Stimulated activated naive CD8-positive, alpha-beta T cell treated with anti-CD3 and anti-CD28 coated beads, Interleukin-15, Interleukin-2, amounts not matched to agents 100 U/mL and 50 U/mL, for 24 hours (primary cell): ENCODE data around the gene TCF4.

ENCODE experiments used
- ATAC-seq: fragments of 150-1000 bp; cut with Tn5 transposase; one replicate; pipeline ENCODE4 v1.10.0; 2021
- DNase-seq: peaks from one replicate; pipeline ENCODE4 v3.0.0; 2021

The TCF4 gene

DNA sequence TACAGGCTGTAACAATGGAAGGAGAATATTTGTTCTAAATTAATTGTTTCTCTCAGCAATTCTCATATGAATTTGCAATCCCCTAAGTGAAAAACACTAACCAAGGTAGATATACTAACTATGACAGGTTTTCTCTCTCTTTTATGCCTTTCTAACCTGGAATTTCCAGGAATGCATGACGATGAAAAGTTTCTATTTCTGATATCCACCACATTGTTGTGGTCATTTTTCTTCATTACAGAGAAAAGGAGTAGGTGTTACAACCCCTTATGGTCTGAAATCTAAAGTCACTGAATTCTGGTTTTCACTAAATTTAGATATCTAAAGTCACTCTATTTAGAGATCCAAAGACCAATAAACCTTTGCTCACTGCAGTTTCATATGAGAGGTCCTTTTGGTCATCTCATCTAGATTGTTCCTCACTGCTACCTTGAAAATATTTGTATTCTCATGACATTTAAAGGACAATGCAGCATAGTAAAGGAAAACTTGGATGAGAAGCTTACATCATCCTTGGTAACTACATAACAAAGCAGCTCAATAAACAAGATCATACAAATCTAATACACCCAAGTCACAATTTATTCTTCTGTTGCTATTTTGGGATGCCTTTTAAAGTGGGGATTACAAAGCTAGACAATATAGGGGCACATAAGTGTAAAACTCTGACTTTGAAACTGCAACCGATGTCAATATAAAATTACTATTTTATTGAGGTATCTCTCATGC is 85.8 kb downstream of the TCF4 start:
- ATAC-seq (no peak), DNase-seq (no peak)

DNA sequence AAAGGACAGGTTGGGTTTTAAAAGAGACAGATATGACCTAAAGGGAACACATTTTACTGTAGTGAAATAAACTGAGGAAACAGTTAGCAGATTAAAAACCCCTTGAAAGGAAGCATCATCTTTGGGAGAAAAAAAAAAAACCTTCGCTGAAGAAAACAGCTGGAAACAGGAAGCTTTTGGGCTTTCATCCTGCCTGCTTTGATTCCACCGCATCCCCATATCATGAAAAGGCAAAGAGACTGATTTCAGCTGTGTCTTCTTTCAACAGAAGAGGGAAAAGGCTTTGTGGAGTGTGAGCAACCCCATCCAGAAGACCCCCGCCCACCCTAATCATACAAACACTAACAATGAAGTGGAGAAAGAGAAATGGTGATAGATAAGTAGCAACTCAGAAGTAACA is 86.4 kb downstream of the TCF4 start:
- ATAC-seq (no peak), DNase-seq (no peak)

DNA sequence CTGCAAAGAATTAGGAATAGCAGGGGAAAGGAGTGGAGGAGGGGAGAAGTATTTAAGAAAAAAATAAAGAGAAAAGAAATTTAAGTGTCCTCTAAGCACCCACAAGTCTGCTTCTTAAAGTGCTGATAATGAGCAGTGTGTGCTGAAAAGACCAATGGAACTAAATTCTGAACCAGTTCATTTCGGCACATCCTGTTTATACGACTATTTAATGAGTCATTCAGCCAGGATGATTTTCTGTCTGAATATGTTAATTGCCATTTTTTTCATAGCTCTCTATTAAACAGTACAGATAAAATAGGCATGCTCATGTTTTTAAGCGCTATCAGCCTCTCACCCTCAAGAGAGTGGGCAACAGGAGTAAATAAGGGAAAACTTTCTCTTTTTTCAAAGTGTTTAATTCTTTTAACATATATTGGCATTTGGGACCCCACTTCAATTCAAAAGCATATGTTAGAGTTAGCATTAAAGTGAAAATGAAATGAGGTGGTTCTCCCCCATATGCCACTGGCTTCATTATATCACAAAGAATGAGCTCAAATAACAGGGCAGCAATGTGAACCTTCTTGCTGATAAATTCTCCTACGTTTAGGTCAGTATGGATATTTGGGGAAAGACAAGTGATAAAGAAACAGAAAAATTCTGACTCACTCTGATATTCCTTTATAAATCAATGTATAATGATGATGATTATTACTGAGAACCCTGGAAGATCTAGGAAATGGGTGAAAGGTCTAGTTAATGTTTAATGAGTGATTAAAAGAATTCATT is 87.5 kb downstream of the TCF4 start:
- no peak for DNase-seq

DNA sequence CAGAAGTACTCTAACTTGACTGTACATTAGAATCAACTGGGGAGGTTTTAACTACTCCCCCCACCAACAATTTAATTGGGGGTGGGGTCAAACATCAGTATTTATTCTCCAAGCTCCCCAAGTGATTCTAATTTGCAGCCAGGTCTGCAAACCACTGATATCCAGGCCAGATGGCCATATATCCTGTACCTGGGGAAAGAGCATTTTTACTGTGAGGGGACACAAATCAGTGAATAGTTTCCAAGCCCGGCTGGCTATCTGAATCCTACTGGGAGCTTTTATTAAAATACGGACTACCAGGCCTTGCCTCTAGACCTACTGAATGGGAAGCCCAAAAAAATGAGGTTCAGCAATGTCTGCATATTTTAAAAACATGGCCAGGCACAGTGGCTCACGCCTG is 88.5 kb downstream of the TCF4 start:
- DNase-seq (no peak), ATAC-seq (no peak)

More for the DNA sequence above, 87.5 kb downstream of the TCF4 start:
- no peak for ATAC-seq

DNA sequence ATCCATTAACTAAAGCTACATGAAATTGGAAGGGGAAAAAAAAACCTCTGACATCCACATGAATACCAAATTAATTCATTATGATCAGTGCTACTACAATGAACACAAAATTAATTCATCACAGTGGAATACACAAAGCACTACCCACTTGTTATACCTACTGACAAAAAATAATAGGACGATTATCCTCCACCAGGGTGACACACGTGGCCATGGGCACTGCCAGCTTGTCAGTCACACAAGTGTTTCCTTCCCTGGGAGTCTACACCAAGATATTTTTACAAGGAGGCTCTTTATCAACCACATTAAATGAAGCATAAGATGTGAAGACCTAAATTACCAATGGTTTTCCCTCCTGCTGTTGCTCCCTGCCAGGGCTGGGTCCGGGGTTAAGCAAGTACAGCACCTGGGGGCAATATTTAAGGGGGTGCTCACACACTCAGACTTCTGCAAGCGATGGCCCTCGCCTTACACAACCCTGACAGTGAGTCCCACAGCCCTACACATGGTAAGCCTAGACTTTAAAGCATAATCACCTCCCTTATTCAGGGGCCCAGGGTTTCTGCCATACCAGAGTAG is 90.1 kb downstream of the TCF4 start:
- no peak for DNase-seq
- ATAC-seq, result peak; percentile 46

DNA sequence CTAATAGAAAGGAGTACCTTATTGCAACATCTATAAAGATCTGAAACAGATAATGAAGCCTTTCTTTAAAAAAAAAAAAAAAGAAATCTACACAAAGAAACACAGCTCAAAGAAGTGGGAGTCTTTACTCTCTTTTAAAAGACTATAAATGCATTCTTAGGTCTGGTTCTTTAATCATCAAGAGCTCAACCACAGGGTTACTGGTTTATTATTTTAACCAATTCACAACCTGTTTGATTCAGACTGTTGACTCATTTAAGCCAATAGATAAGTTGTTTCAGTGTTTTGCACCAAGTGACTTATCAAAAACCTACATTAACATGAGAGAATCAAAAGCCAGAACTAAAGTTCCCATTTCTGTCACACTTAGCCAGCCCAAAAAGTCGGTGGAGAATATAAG is 93.1 kb downstream of the TCF4 start:
- ATAC-seq, result no peak

DNA sequence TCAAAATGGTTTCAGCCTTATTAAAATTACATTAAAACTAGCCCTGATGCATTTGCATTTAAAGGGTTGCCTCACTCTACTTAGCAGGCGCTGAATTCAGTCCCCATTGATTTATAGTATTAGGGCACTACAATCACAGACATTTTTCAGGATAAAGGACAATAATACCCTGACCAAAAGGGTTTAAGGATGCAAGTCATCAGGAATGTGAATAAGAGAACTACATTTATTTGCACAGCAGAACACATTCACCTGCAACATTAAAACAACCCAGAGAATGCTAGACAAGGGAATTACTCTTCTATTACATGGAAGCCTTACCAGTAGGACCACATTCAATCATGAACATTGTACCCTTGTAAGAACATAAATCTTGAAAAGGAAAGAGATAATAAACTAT is 93.6 kb downstream of the TCF4 start:
- ATAC-seq, result no peak

More for the DNA sequence above, 93.1 kb downstream of the TCF4 start:
- DNase-seq, result no peak

DNA sequence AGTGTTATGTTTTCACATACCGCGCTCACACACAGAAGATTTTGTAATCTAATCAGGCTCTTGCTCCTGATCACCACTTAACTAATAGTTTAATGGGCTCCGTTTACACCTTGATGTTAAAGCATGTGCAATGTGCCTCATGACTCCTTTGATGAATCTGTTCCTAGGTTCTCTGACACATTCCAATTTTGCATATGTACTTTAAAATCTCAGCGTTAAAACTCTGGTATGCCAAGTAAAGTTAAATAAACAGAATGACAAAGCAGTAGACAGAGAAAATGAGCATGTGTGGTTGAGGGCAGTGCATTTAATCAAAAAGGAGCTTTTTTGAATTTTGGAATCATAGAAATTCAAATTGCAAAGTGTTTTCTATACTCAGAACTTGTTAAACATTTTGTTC is 96.4 kb downstream of the TCF4 start:
- DNase-seq (no peak), ATAC-seq (no peak)

More for the DNA sequence above, 93.6 kb downstream of the TCF4 start:
- no peak for DNase-seq

DNA sequence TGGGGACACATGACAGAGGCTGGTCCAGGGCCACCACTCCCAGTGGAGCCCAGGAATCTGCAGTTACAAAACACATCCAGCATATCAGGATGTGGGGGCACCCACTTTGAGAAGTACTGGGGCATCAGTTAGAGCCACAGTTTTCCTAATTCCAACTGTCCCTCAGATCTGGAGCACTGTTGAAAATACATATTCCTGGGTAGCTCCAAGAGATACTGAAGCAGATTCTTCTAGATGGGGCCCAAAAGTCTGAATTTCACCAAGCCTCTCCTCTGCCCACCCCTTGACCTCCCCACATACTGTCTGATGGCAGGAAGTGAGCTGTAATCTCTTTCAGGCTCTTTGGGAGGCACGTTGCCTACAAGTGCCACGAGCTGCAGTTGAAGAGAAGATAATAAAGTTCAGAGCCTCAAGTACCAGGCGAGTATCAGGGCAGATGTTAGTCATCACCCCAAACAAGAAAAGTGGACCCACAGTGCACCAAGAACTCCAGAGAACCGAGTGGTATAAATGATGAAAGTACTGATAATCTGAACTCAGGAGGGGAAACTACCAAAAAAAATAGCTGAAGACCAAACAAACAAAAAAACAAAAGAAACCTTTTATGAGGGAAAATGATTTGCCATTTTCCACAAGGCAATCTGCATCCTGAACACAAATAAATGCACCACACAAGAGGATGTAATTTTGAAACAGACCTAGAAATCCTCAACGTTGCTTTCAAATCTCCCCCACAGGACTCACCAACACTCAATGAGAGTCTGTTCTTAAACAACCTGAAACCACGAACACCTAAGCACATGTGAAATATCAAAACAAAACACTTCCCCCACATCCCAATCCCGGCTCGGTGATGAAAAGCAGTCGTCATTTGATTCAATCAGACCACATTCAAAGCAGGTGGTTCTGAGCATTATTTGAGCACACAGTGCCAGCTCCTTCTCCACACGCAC is 98.7 kb downstream of the TCF4 start:
- DNase-seq (peak; percentile 14), ATAC-seq (peak; percentile 74)

DNA sequence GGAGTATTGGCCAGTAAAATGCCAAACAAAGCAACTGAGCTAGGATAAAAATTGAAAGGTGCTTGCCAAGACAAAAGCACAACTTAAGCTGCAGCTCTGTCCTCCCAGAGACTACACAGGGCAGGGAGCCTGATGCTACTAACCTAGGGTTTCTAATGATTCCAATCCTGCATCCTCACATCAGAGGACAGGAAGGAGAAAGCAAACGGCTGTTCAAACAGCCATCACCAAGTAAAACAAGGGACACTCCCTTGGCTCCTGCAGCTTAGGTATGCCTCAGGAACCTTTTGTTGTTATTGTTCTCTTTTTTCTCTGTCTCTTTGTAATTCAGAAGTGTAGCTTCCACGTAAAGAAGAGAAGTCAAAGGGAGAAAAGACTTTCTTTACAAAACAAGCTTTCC is 99.5 kb downstream of the TCF4 start:
- no peak for ATAC-seq

DNA sequence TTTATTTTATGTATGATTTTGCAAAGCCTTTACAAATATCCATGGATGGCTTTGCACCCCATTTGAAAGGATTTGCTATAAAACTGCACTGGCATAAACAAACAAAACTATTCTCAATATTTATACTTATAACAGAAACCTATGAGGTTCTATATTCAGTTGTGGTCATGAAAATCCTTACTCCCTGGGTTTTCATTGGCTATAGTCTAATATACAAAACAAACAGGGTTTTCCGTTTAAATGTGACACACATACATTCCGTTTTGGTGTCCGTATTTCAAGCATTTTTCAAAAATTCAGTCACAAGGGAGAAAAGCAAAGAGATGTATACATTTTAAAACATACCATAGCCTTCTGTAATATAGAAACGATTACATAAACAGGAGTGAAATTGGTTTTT is 100.0 kb downstream of the TCF4 start:
- ATAC-seq (no peak), DNase-seq (no peak)

More for the DNA sequence above, 99.5 kb downstream of the TCF4 start:
- no peak for DNase-seq

DNA sequence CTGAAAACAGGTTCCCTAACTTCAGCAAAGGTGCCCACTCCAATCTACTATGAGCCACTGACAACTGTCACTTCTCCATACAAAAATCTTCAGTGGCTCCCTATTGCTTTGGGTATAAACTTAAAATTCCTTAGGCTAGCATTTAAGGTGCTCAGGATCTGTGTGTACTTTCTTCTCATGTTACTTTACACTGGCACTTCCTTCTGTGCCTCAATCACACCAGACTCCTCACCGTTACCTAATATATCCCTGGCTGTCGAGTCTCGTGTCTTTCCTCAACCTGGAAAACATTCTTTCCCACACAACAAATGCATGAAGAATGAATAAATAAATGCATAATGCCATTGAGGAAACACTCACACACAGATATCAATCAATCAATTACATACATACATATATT is 101.1 kb downstream of the TCF4 start:
- ATAC-seq (no peak), DNase-seq (no peak)

DNA sequence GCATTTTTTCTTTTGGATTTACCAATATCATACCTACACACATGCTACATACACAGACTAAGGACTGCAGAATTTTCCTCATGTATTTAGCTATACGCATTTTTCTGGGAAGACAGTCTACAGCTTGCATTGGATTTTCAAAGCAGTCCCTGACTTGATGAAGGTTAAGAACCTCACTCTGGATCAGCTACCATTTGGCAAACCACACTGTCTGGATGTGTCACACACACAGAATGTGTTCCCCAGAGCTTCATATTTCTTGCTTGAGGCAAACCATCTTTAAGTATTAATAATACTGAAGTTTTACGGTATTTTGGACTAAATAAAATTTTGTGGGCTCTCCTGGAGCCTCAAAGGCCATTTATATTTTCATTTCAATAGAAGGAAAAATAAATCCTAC is 102.3 kb downstream of the TCF4 start:
- ATAC-seq (no peak), DNase-seq (no peak)

DNA sequence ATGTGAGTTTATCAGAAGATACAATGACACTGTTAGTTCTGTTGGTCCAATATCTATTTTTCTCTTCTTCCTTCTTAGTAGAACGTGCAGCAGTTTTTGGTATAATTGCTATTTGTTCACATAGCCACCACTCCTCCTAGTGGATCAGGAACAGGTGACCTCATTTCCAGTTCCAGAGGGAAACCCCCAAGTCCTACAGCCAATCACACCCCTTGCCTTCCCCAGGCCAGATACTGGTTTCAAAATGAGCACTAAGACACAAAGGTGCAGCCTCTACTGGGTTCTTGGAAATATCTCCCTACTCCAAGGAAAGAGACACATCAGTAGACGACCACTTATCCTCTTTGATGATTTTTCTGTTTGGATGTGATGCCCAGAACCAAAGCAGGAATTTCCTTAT is 103.2 kb downstream of the TCF4 start:
- ATAC-seq (no peak), DNase-seq (no peak)

DNA sequence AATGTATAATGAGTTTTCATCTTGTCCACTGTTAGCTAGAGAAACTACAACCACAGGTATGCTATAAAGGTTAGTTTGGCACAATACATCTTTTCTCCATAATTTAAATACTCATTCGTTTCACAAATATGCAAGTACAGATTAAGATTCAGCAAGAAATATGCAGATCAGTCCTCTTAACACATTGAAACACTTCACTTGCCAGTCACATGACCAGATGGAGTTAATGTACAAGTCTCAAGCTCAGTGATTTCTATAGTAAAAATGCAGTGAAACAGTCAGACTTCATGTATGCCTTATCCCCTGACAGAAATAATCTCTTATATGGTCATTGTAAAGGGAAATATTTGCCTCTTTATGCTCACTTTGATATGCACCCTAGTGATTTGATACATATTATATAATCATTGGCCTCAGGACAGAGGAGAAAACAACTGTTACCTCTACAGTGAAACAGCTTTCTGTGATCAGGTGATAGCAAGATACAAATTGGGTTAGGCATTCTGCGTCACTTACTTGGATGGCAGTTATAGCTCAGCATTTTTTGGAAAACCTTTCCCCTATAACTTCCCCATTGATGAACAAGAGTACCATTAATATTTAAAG is 104.6 kb downstream of the TCF4 start:
- ATAC-seq (no peak), DNase-seq (no peak)

DNA sequence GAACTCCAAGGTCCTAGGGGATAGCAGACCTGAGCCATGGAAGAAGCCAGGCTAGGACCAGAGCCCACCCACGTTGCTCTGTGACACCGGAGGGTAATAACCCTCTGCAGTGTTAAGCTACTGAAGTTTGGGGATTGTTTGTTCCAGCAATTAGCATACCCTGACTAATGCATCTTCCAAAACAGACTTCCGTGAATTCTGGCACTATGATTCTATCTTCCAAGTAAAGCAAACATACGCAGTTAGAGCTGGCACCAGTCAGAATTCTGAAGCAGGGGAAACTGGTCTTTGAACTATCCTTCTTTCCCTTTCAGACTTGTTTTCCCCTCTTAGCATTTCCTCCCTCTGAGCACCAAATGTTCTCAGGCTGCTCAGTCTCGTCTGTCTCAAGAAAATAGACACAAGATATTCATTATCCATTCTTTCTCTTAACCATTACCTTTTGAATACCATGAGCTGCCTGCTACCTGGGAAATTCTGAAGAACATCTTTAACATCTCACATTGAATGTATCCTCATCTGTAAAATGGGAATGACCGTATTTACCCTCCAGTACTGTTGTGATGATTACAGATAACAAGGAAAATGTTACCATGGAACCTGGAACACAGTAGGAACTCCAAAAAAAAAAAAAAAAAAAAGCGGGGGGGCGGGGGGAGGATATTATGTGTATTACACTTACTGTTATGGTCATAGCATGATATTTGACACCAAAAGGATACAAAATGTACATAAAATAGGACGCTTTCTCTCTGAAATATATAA is 108.2 kb downstream of the TCF4 start:
- ATAC-seq, result no peak
- DNase-seq, result no peak

DNA sequence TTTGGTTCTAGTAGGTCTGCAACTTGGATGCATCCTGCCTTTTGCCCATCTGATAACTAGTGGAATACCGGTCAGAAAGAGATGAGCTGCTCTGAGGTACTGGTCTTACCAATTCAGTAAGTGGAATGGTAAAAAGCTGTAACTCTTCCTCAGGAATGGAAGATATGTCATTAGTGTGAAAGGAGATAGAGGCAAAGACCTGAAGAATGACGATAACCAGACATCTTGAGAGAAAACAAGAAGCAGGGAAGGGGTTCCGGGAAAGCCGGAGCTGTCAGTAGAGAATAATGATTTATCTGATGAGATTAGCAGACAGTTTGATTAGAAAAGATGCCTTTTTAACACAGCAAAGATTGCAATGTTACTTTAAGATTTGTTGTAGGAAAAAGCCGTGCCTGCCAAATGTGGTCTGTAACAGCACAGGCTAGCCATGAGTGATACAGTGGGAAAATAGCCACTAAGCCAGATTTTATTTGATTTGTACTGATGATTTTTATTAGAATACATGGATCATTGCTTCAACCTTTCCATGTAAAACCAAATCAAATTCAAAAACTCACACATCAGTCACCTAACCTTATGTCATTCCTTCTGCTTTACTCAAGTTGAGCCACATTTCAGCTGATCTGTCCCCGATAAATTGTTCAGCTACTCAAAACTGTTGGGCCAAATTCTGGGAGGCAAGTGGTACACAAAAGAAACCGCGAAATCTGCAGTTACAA is 110.0 kb downstream of the TCF4 start:
- DNase-seq, result no peak
- no peak for ATAC-seq

DNA sequence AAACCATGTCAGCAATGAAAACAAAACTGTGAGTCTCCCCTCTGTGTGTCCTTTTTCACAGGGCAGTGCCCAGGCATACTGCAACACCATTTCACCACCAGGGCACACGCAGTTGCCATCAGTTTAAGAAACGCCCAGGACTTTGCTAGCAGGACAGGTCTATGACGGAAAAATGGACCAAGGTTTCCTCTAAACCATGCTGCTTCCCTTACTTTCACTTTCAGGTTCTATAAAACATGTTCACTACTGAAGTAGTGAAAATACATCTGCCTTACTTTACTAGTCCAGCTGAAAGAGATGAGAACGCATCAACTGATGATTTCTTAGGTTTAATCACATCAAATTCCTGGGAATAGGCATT is 110.5 kb downstream of the TCF4 start:
- ATAC-seq (peak; percentile 73), DNase-seq (no peak)

DNA sequence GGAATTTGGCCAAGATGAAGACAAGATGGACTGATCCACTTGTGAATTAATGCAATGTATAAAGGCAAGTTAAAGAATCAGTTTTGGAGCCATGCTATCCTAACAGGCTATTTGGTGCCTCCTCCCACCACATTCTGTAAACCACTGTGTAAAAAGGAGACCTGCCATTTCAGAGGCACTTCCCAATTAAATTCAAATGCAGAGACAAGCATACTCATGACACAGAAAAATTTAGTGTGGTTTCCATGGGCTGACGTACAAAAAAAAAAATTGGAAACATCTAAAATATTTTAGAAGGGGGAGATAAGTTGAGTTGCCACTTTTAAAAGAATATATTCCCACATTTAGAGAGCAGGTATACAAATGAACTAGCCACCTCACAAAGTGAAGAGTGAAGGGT is 112.1 kb downstream of the TCF4 start:
- no peak for ATAC-seq
- DNase-seq, result no peak

DNA sequence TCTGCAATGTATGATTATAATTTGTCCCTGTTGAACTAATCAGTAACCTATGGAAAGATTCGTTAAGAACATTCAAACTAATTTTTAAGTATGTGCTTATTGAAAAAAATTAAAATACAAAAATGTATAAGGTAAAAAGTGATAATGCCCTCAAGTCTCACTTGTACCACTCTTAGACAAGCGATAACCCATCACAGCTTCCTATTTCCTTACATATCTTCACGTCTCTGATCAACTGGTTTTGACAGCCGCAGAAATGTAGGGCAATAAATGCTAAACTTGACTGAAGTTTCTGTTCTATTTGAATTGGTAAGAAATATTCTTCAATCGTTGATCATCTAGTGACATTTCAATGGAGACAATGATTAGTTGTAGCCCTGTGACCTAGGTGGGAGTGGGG is 112.5 kb downstream of the TCF4 start:
- ATAC-seq (no peak), DNase-seq (no peak)
